Thoracic aorta (tissue), 2 donors: ENCODE data around the gene MIA2. TPM values are rescaled to one million over a fixed set of nuclear protein-coding genes. Genes with fewer than 3 reads are reported as not detected.
"Not testable (repeated sequence)": the region's sequence is repeated elsewhere in the genome, so short reads cannot be mapped to it uniquely, and the experiment has no call there.

ENCODE experiments used
- ATAC-seq: fragments of 150-250 bp; one replicate; pipeline ENCODE4 v1.8.0; 2017; ENCODE audit warnings: low read depth; ENCODE audit not compliant: insufficient number of reproducible peaks, low FRiP score
- DNase-seq: peaks from one replicate; pipeline ENCODE4 v3.0.0-alpha.2; 2020; ENCODE audit warnings: low spot score
- H3K27ac ChIP-seq, 2 donors: fragments of 200-600 bp; sonication (generic); 1 replicate in 1 of 2; 2 replicates in 1 of 2; pipeline ENCODE4 v1.5.1; 2016; ENCODE audit warnings: mild to moderate bottlenecking in 2 of 2, moderate library complexity in 2 of 2
- H3K27me3 ChIP-seq: fragments of 200-600 bp; sonication (generic); replicated peaks from 2 replicates; pipeline ENCODE4 v1.6.0; 2016; ENCODE audit warnings: mild to moderate bottlenecking; ENCODE audit not compliant: insufficient read depth
- H3K36me3 ChIP-seq: fragments of 200-600 bp; sonication (generic); one replicate; pipeline ENCODE4 v1.5.1; 2016
- H3K4me1 ChIP-seq, 2 donors: fragments of 200-600 bp; sonication (generic); 1 replicate in 1 of 2; 2 replicates in 1 of 2; pipeline versions ENCODE4 v1.5.1 to v1.6.0; 2016; ENCODE audit warnings: low read depth in 2 of 2, mild to moderate bottlenecking in 1 of 2; ENCODE audit not compliant: control insufficient read depth in 1 of 2
- H3K4me3 ChIP-seq: fragments of 200-600 bp; sonication (generic); 2 replicates; pipeline ENCODE4 v1.5.1; 2016; ENCODE audit warnings: mild to moderate bottlenecking
- H3K9me3 ChIP-seq: fragments of 200-600 bp; sonication (generic); 2 replicates; pipeline ENCODE4 v1.5.1; 2016
- CTCF ChIP-seq: fragments of 200-600 bp; sonication (generic); IDR thresholded peaks from one replicate; pipeline ENCODE4 v1.5.1; 2019; ENCODE audit warnings: antibody characterized with exemption
- total RNA-seq, 2 donors: library from RNA; depleted of rRNA; stranded (reverse); fragments of >200 nt; gene quantifications; one replicate each; pipeline versions ENCODE4 v1.1.0 to v1.2.3, GENCODE V29; 2016

MIA2 gene
- total RNA-seq, 2 donors from 2014 or later: 19.0 to 28.2 TPM

DNA sequence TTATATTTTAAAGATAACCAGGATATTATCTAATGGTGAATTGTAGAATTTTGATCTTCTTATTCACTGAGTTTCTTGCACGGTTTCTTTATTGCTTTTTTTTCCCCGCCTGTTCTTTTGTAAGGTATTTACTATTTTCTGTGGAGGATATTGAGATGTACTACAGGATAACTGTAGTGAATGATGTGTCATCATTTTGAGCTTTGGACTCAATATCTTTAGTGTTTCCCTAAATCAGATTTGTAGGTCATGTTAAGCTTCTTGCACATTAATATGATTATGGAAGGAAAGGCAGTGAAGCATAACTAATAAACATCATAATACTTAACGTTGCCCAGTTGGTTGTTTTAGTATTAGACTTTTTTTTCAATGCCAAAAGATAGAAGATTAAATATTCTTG, 117.2 kb downstream of the MIA2 start:
- Histone ChIP-seq H3K9me3 (no peaks in the 10 kb centered on the region), H3K27me3 (no peaks in the 10 kb centered on the region), H3K36me3 (peaks cover 8% of the 10 kb centered on the region), H3K27ac (no peak overlapping the region), H3K4me1 (no peaks in the 10 kb centered on the region), H3K4me3 (no peak overlapping the region)
- no peak for DNase-seq
- no peak for TF ChIP-seq CTCF
- ATAC-seq: no peak

- H3K9me3 ChIP-seq: no peaks in the 10 kb centered on the region
- H3K36me3 ChIP-seq: peaks cover 8% of the 10 kb centered on the region
- DNase-seq: no peak
- H3K27ac ChIP-seq: no peak overlapping the region
- H3K27me3 ChIP-seq: no peaks in the 10 kb centered on the region
- ATAC-seq: no peak
- no peaks in the 10 kb centered on the region for H3K4me1 ChIP-seq
- no peak for TF ChIP-seq CTCF
- H3K4me3 ChIP-seq: no peak overlapping the region
Observed at GRCh38 chr14:39351708-39352107, 118.0 kb downstream of the MIA2 start.

GRCh38 chr14:39359069-39359468, 125.4 kb downstream of the MIA2 start:
- not testable (repeated sequence) for H3K36me3 ChIP-seq, H3K27me3 ChIP-seq, ATAC-seq, H3K27ac ChIP-seq, DNase-seq, H3K4me1 ChIP-seq, H3K9me3 ChIP-seq, H3K4me3 ChIP-seq

- Histone ChIP-seq H3K36me3 (no peaks in the 10 kb centered on the region), H3K27me3 (no peaks in the 10 kb centered on the region), H3K27ac (no peak overlapping the region), H3K9me3 (peaks cover 15% of the 10 kb centered on the region), H3K4me3 (no peak overlapping the region), H3K4me1 (peaks cover 0 to 7% of the 10 kb centered on the region in 2 donors)
- DNase-seq (no peak), ATAC-seq (no peak)
- TF ChIP-seq CTCF: no peak
Observed at GRCh38 chr14:39360316-39360715, 126.6 kb downstream of the MIA2 start.

GRCh38 chr14:39361556-39361955, 127.8 kb downstream of the MIA2 start:
- not testable (repeated sequence) for H3K4me1 ChIP-seq, H3K27me3 ChIP-seq, H3K36me3 ChIP-seq, H3K4me3 ChIP-seq, DNase-seq, ATAC-seq, H3K27ac ChIP-seq
- peaks cover 15% of the 10 kb centered on the region for H3K9me3 ChIP-seq

- H3K9me3 ChIP-seq: peaks cover 15% of the 10 kb centered on the region
- no peak for TF ChIP-seq CTCF
- ATAC-seq: no peak
- H3K4me3 ChIP-seq: no peak overlapping the region
- no peak for DNase-seq
- peaks cover 0 to 7% of the 10 kb centered on the region in 2 donors for H3K4me1 ChIP-seq
- no peaks in the 10 kb centered on the region for H3K27me3 ChIP-seq
- no peaks in the 10 kb centered on the region for H3K36me3 ChIP-seq
- no peak overlapping the region for H3K27ac ChIP-seq
Observed at GRCh38 chr14:39364509-39364908, 130.8 kb downstream of the MIA2 start.
